Epithelial cell of prostate (primary cell): ENCODE measurements around the gene CDK17.
"Not testable (repeated sequence)": the region's sequence is repeated elsewhere in the genome, so short reads cannot be mapped to it uniquely, and the experiment has no call there.

Source experiments
- DNase-seq: peaks from one replicate; pipeline ENCODE4 v3.0.0-alpha.2; 2011; ENCODE audit warnings: low read depth, low spot score
- H3K27ac ChIP-seq: fragments of 450-650 bp; 2 replicates; pipeline ENCODE4 v1.5.1; 2017; ENCODE audit warnings: mild to moderate bottlenecking

Gene CDK17

GRCh38 chr12:96396209-96396608 lies 4.0 kb downstream of the CDK17 start:
- DNase-seq: no peak
- no peak overlapping the region for H3K27ac ChIP-seq

- H3K27ac ChIP-seq: no peak overlapping the region
- DNase-seq: no peak
These were observed 5.0 kb downstream of the CDK17 start for GRCh38 chr12:96395236-96395635.

- DNase-seq: not testable (repeated sequence)
These were observed 7.0 kb downstream of the CDK17 start for GRCh38 chr12:96393229-96393628.

GRCh38 chr12:96392397-96392796 lies 7.8 kb downstream of the CDK17 start:
- DNase-seq: no peak
- H3K27ac ChIP-seq: no peak overlapping the region

More at GRCh38 chr12:96393229-96393628, 7.0 kb downstream of the CDK17 start:
- H3K27ac ChIP-seq: not testable (repeated sequence)

- no peak for DNase-seq
- no peak overlapping the region for H3K27ac ChIP-seq
These were observed 12.3 kb downstream of the CDK17 start for GRCh38 chr12:96387981-96388380.

- DNase-seq: no peak
- no peak overlapping the region for H3K27ac ChIP-seq
These were observed 13.4 kb downstream of the CDK17 start for GRCh38 chr12:96386794-96387193.

- no peak for DNase-seq
- H3K27ac ChIP-seq: no peak overlapping the region
These were observed 16.2 kb downstream of the CDK17 start for GRCh38 chr12:96383991-96384390.

GRCh38 chr12:96383371-96383770 lies 16.9 kb downstream of the CDK17 start:
- no peak overlapping the region for H3K27ac ChIP-seq
- no peak for DNase-seq

- not testable (repeated sequence) for DNase-seq, H3K27ac ChIP-seq
These were observed 20.5 kb downstream of the CDK17 start for GRCh38 chr12:96379743-96380142.

GRCh38 chr12:96378319-96378718 lies 21.9 kb downstream of the CDK17 start:
- DNase-seq: no peak
- no peak overlapping the region for H3K27ac ChIP-seq

- no peak for DNase-seq
- no peak overlapping the region for H3K27ac ChIP-seq
These were observed 23.4 kb downstream of the CDK17 start for GRCh38 chr12:96376865-96377264.

GRCh38 chr12:96375841-96376604 lies 24.2 kb downstream of the CDK17 start:
- H3K27ac ChIP-seq: no peak overlapping the region
- no peak for DNase-seq

- H3K27ac ChIP-seq: no peak overlapping the region
- DNase-seq: no peak
These were observed 25.1 kb downstream of the CDK17 start for GRCh38 chr12:96375170-96375569.

- H3K27ac ChIP-seq: no peak overlapping the region
- no peak for DNase-seq
These were observed 28.2 kb downstream of the CDK17 start for GRCh38 chr12:96371790-96372699.

- no peak for DNase-seq
These were observed 29.0 kb downstream of the CDK17 start for GRCh38 chr12:96371138-96371789.

GRCh38 chr12:96368687-96369086 lies 31.6 kb downstream of the CDK17 start:
- H3K27ac ChIP-seq: no peak overlapping the region
- DNase-seq: no peak

More at GRCh38 chr12:96371138-96371789, 29.0 kb downstream of the CDK17 start:
- no peak overlapping the region for H3K27ac ChIP-seq

GRCh38 chr12:96368233-96368632 lies 32.0 kb downstream of the CDK17 start:
- DNase-seq: no peak
- no peak overlapping the region for H3K27ac ChIP-seq

GRCh38 chr12:96366381-96366654 lies 33.9 kb downstream of the CDK17 start:
- no peak for DNase-seq
- no peak overlapping the region for H3K27ac ChIP-seq

GRCh38 chr12:96365604-96366380 lies 34.4 kb downstream of the CDK17 start:
- no peak for DNase-seq
- H3K27ac ChIP-seq: peak overlapping the region; percentile 43

GRCh38 chr12:96364092-96364700 lies 36.0 kb downstream of the CDK17 start:
- DNase-seq: no peak
- H3K27ac ChIP-seq: peak overlapping the region; percentile 43
